Measurements from ENCODE around the gene WDR12. TPM values are rescaled to one million over a fixed set of nuclear protein-coding genes. Genes with fewer than 3 reads are reported as not detected.

WDR12 gene
- total RNA-seq: 20.2 TPM

GRCh38 chr2:202911512-202912341 is at the start of gene WDR12, which contains the start of gene CARF:
WDR12 (minus strand) TSS chr2:202911673; CDS start chr2:202911476, 197 bp downstream.
CARF (plus strand) TSS chr2:202912275; CDS start chr2:202941903, 29,628 bp downstream.

GRCh38 chr2:202871300-202872141 is 40.0 kb downstream of the WDR12 start, which contains the start of gene ICA1L:
ICA1L (minus strand) TSS chr2:202871766; CDS start chr2:202829009, 42,757 bp downstream.

Other genes with a start within 250 kb of the WDR12 start
- gene ICA1L, start 39.9 kb downstream of the WDR12 start, total RNA-seq: 44.2 TPM
- 31.7 TPM for gene CARF, start 602 bp upstream of the WDR12 start, total RNA-seq
- gene NBEAL1, start 103.2 kb upstream of the WDR12 start, total RNA-seq: 61.7 TPM